Astrocyte of the cerebellum (primary cell): ENCODE measurements around the gene ZACN.

Experiments used
- DNase-seq: peaks from one replicate; pipeline ENCODE4 v3.0.0-alpha.2; 2011; ENCODE audit warnings: low read depth
- H3K4me3 ChIP-seq: 2 replicates; pipeline ENCODE4 v1.5.1; 2011; ENCODE audit warnings: mild to moderate bottlenecking, low read depth, low read length, moderate library complexity
- CTCF ChIP-seq: IDR thresholded peaks from 2 replicates; pipeline ENCODE4 v1.5.1; 2012; ENCODE audit warnings: low read length, low read depth, moderate library complexity, mild to moderate bottlenecking; ENCODE audit errors: missing control alignments
- in situ Hi-C: cut with HindIII; loops from 2 replicates; pipeline ENCODE4 v1.10.0; 2017; ENCODE audit warnings: low sequenced_read_pairs

The ZACN gene

GRCh38 chr17:76125391-76125675, 46.4 kb downstream of the ZACN start:
- in situ Hi-C loops = no loop called here

DNA sequence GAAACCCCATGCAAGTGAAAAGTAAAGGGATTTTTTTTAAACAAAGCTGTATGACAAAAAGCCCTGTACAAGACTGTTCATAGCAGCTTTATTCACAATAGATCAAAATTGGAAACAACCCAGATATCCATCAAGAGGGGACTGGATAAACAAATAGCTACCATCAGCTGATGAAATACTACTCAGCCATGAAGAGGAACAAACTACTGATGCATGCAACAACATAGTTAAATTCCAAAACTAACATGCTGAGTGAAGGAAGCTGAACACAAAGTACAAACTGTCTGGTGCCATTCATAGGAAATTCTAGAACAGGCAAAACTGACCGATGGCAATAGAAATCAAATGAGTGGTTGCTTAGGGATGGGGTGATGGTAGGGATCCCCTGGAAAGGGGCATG, 46.9 kb downstream of the ZACN start:
- H3K4me3 ChIP-seq = no peak overlapping the region
- TF ChIP-seq CTCF = no peak
- in situ Hi-C loops = no loop called here
- DNase-seq = no peak

More at GRCh38 chr17:76125391-76125675, 46.4 kb downstream of the ZACN start:
- DNase-seq = no peak
- no peak overlapping the region for H3K4me3 ChIP-seq
- TF ChIP-seq CTCF = no peak

- no peak for DNase-seq
- in situ Hi-C loops = no loop called here
- no peak overlapping the region for H3K4me3 ChIP-seq
- TF ChIP-seq CTCF = no peak
Measured at GRCh38 chr17:76130473-76130872, 51.5 kb downstream of the ZACN start.

DNA sequence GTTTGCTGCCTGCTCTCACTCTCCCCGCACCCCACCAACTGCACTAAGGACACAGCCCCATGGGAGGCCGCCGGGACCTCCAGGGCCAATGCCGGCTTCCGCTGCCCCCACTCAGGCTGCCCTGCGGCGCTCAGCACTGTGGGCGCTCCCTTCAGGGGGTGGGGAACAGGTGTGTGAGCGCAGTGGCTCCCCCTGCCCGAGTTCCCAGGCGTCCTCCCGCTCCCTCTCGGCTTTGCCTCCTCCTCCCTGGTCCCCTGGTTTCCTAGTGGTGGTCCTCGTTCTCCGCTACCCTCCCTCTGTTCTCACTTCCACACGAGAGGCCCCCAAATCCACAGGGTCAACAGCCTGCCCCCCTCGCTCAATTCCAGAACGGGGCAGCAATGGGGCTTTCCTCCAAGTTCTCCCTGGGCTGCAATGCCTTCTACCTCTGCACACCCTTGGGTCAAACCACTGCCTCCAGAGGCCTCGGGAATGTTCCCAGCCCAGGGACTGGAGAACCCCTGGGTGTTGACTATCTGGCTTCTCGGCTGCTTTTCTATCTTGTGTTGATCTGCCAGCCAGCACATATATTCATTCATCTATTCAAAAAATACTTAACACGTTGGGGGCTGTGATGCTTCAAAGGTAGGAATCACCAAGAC, 52.2 kb downstream of the ZACN start:
- in situ Hi-C loops = no loop called here
- no peak for TF ChIP-seq CTCF
- DNase-seq = no peak
- no peak overlapping the region for H3K4me3 ChIP-seq

- TF ChIP-seq CTCF = no peak
Measured at GRCh38 chr17:76131692-76132573, 53.0 kb downstream of the ZACN start.

More at GRCh38 chr17:76131692-76132573, 53.0 kb downstream of the ZACN start:
- no peak for DNase-seq
- H3K4me3 ChIP-seq = no peak overlapping the region
- in situ Hi-C loops = no loop called here
